NOMO-1 treated with dmso at 0.1 percent for 144 hours (cell line): ENCODE results near the gene POMGNT2.

Experiments used
- DNase-seq: peaks from one replicate; lab custom pipeline; 2025; ENCODE audit not compliant: unreplicated experiment; lab: John Stamatoyannopoulos, UW

Gene POMGNT2

GRCh38 chr3:43105596-43106292 lies at the start of gene POMGNT2:
TSS of gene POMGNT2 (minus strand) at chr3:43106079. CDS start at chr3:43081431, 24,648 bp downstream.
- DNase-seq = peak; percentile 78

- DNase-seq = no peak
Observed at GRCh38 chr3:43154980-43155379, 49.1 kb upstream of the POMGNT2 start.

- DNase-seq = no peak
Observed at GRCh38 chr3:43153216-43154083, 47.6 kb upstream of the POMGNT2 start.

GRCh38 chr3:43152649-43153048 lies 46.8 kb upstream of the POMGNT2 start:
- DNase-seq = no peak

GRCh38 chr3:43148033-43148432 lies 42.2 kb upstream of the POMGNT2 start:
- DNase-seq = no peak

- DNase-seq = no peak
Observed at GRCh38 chr3:43146599-43146998, 40.7 kb upstream of the POMGNT2 start.

- DNase-seq = no peak
Observed at GRCh38 chr3:43144761-43145490, 39.0 kb upstream of the POMGNT2 start.

GRCh38 chr3:43142472-43142871 lies 36.6 kb upstream of the POMGNT2 start:
- DNase-seq = no peak

- DNase-seq = no peak
Observed at GRCh38 chr3:43138488-43139231, 32.8 kb upstream of the POMGNT2 start.

GRCh38 chr3:43132870-43133636 lies 27.2 kb upstream of the POMGNT2 start:
- DNase-seq = no peak

GRCh38 chr3:43132193-43132592 lies 26.3 kb upstream of the POMGNT2 start:
- DNase-seq = no peak

GRCh38 chr3:43128464-43128863 lies 22.6 kb upstream of the POMGNT2 start:
- no peak for DNase-seq

- DNase-seq = no peak
Observed at GRCh38 chr3:43126536-43126935, 20.7 kb upstream of the POMGNT2 start.

- no peak for DNase-seq
Observed at GRCh38 chr3:43123895-43124294, 18.0 kb upstream of the POMGNT2 start.

GRCh38 chr3:43120937-43121336 lies 15.1 kb upstream of the POMGNT2 start:
- DNase-seq = no peak

GRCh38 chr3:43117257-43117656 lies 11.4 kb upstream of the POMGNT2 start:
- DNase-seq = no peak

GRCh38 chr3:43113671-43114070 lies 7.8 kb upstream of the POMGNT2 start:
- DNase-seq = no peak

- no peak for DNase-seq
Observed at GRCh38 chr3:43106293-43106628, 382 bp upstream of the POMGNT2 start.

GRCh38 chr3:43104660-43105595 lies 951 bp downstream of the POMGNT2 start:
- DNase-seq = no peak
